ENCODE measurements around the gene CCR6. TPM values are rescaled to one million over a fixed set of nuclear protein-coding genes. Genes with fewer than 3 reads are reported as not detected.

Gene CCR6
- total and polyA plus RNA-seq, 2 of the 13 experiments (the other 11 are each of a cell fraction or from before 2014, with no cell fraction given) = 4.5 to 8.7 TPM

DNA sequence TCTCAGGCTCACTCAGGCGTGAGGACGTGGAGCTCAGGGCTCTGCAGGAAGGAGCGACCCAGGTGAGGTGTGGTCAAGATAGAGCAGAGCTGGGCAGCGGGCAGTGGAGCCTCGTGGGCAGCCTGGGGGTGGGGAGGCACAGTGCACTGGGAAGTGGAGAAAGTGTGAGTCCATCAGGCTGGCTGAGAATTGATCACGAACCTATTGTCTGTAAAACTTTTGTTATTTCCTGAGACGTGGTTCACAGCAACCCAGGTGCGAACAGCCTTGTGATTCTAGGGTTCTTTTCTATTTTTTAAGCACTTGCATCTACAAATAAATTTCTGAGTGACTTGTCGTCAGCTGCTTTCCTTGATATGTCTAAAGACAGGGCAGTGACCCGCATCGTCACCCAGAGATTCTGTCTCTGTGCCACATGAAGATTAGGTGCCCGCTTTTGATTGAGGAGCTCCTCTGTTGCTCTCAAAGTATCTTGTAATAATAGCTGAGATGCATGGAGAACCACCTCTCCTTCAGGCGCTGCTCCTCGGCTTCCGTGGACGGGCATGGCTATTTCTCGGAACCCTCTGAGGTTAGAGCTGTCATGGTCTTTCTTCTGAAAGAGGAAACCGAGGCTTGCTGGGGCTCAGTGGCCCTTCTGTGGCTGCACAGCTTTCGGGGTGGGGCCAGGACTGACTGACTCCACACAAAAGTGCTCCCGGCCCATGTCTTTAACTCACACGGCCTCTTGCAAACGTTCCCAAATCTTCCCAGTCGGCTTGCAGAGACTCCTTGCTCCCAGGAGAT lies 662 bp upstream of the CCR6 start (continued):
- TF ChIP-seq BATF2 (CRISPR knock-in tag; IDR thresholded peaks at IDR 0.05) (no peak), SNAI1 (CRISPR knock-in tag; IDR thresholded peaks at IDR 0.05; ENCODE audit: borderline replicate concordance) (0 out of 2 replicates have a peak, but pooled peaks have one; percentile 3), MLLT10 (CRISPR knock-in tag; IDR thresholded peaks at IDR 0.05) (no peak), KDM5B (CRISPR knock-in tag; IDR thresholded peaks at IDR 0.05; ENCODE audit: borderline replicate concordance) (0 out of 2 replicates have a peak, but pooled peaks have one; percentile 4), NFIC (IDR thresholded peaks at IDR 0.05; ENCODE audit: low read length) (no peak), JDP2 (CRISPR knock-in tag; IDR thresholded peaks at IDR 0.05; ENCODE audit: borderline replicate concordance) (no peak), HNRNPH1 (optimal IDR thresholded peaks at IDR 0.05; ENCODE audit: low read depth, low read length) (no peak), ZMYM3 (CRISPR knock-in tag; IDR thresholded peaks at IDR 0.05) (peak; percentile 67; the same call in 1 of the 2 replicates)
- TF ChIP-seq, protein P1, sequence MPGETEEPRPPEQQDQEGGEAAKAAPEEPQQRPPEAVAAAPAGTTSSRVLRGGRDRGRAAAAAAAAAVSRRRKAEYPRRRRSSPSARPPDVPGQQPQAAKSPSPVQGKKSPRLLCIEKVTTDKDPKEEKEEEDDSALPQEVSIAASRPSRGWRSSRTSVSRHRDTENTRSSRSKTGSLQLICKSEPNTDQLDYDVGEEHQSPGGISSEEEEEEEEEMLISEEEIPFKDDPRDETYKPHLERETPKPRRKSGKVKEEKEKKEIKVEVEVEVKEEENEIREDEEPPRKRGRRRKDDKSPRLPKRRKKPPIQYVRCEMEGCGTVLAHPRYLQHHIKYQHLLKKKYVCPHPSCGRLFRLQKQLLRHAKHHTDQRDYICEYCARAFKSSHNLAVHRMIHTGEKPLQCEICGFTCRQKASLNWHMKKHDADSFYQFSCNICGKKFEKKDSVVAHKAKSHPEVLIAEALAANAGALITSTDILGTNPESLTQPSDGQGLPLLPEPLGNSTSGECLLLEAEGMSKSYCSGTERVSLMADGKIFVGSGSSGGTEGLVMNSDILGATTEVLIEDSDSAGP (CRISPR knock-in tag; IDR thresholded peaks at IDR 0.05; ENCODE audit: borderline replicate concordance) = 0 out of 2 replicates have a peak, but pooled peaks have one; percentile 51
- TF ChIP-seq, protein P2, sequence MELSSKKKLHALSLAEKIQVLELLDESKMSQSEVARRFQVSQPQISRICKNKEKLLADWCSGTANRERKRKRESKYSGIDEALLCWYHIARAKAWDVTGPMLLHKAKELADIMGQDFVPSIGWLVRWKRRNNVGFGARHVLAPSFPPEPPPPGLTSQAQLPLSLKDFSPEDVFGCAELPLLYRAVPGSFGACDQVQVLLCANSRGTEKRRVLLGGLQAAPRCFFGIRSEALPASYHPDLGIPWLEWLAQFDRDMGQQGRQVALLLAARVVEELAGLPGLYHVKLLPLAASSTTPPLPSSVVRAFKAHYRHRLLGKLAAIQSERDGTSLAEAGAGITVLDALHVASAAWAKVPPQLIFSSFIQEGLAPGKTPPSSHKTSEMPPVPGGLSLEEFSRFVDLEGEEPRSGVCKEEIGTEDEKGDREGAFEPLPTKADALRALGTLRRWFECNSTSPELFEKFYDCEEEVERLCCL (CRISPR knock-in tag; IDR thresholded peaks at IDR 0.05; ENCODE audit: borderline replicate concordance) = 0 out of 2 replicates have a peak, but pooled peaks have one; percentile 52

Measured in HepG2 (cell line).